ENCODE results near the gene PRRC2B.

The PRRC2B gene

DNA sequence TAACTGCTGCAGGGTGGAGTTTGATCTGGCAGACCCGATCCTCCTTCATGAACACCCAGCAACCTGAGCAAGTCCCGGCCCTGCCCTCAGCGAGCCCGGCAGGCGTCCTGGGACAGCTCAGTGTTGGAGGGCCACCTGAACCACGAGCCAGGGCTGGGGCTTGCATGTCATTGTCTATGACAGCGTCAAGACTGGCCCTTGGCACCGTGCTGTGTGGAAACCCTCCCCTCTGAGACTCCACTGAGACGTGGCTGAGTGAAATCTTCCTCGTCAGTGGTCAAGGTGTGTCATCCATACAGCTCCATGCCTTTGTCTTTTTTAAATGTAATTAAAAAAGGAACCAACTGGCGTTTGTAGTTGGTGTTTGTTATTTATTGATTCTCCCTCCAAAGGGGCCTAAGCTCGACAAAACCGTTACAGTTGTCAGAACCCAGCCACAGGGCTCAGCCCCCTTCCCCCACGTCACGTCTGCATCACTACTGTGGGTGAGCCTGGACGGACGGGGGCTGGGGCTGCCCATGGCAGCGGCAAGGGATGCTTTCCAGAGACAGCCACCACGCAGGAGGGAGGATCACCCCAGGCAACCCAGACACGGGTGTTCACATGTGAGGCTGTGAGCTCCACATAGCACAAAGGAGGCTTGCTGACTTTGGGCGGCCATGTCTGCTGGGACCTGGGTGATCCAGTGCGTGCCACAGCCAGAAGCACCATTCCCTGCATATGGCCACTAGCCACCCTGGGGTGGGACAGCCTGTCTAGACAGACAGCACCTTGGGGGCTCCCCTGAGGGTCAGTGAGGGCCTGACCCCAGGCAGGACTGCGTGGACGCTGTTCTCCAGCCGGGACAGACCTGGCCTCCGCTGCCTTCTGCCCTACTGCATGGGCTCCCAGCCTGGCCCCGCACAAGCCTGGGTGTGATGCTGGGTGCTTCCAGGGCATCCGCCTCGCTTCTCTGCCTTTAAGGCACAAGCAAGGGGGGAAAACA lies 129.9 kb downstream of the PRRC2B start:
- no peak for DNase-seq (ENCODE audit: insufficient read length, low spot score)
- no peak for FAIRE-seq
- TF ChIP-seq POLR2AphosphoS5 (IDR thresholded peaks at IDR 0.05; ENCODE audit: low read depth, low read length) (no peak), PAX5 (IDR thresholded peaks at IDR 0.05; ENCODE audit: insufficient read depth, low read length, severe bottlenecking) (no peak), TAF1 (IDR thresholded peaks at IDR 0.05; ENCODE audit: low read depth, low read length) (no peak), POLR2A (IDR thresholded peaks at IDR 0.05; ENCODE audit: low read depth, low read length) (no peak), POU2F2 (IDR thresholded peaks at IDR 0.05; ENCODE audit: low read depth, low read length) (no peak)

DNA sequence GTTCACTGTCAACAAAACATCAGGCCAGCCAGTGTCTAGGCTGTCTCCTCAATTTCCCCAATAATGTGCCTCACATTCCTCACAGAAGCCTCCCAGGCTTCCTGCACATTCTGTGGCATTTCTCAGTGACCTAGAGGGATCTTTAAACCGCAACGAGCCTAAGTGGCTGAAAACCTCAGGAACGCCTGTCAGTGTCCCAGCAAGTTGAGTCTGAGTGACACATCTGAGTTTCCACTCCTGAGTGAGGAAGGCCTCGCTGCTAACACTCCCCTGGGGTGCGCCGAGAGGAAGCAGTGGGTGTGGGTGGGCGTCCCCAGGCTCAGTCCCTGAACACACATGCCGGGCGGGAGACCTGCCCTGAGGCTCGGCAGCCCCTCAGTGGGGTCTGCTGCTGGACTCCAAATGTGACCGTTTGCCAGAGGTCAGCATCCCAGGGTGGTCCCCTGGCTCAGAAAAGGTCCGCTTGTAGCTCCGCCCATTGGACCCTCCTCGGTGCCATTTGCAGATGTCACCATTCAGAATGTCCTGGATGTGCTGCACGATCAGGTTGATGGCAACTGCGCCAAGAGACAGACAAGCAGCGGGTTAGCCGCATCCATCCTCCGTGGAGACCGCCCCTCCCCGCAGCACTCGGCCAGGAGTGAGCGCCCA lies 130.9 kb downstream of the PRRC2B start:
- no peak for DNase-seq (ENCODE audit: insufficient read length, low spot score)
- TF ChIP-seq POU2F2 (IDR thresholded peaks at IDR 0.05; ENCODE audit: low read depth, low read length) = no peak
- TF ChIP-seq POLR2AphosphoS5 (IDR thresholded peaks at IDR 0.05; ENCODE audit: low read depth, low read length) = no peak
- no peak for TF ChIP-seq POLR2A (IDR thresholded peaks at IDR 0.05; ENCODE audit: low read depth, low read length)
- no peak for FAIRE-seq

DNA sequence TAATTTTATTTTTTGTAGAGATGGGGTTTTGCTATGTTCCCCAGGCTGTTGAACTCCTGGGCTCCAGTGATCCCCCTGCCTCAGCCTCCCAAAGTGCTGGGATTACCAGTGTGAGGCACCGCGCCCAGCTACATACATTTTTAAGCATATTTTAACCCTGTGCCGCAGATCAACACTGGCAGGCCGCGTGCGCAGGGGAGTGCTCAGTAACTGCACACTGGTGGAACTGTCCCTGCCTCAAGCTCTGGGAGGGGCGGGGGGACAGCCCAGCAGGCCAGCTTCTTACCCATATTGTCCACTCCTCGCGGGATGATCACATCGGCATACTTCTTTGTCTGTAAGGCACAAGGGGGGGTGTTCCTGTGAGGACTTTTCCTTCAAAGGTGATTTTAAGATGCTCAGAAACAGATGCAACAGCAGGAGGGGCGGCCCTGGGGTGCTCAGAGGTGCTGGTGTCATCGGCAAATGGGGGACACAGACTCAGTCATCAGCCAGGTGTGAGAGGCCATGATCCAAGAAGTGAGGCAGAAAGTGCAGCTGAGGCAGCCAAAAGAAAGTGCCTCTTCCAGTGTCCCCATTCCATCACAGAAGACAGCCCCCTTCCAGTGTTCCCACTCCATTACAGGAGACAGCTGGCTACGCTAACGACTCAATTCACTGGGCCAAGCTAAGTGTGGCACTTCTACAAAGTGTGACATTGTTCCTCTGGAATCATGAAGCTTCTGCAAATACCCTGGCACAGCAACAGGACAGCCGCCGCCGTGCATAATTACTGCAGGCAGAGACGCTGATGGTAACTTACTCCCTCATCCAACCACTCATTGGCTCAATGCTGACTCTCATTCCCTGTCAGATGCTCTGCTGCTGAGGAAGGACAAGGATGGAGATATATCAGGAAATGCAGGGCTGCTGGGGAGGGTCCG lies 132.0 kb downstream of the PRRC2B start:
- TF ChIP-seq POU2F2 (IDR thresholded peaks at IDR 0.05; ENCODE audit: low read depth, low read length) (no peak), POLR2AphosphoS5 (IDR thresholded peaks at IDR 0.05; ENCODE audit: low read depth, low read length) (no peak), PAX5 (IDR thresholded peaks at IDR 0.05; ENCODE audit: insufficient read depth, low read length, severe bottlenecking) (no peak), SPI1 (IDR thresholded peaks at IDR 0.05; ENCODE audit: low read depth, low read length) (no peak), POLR2A (IDR thresholded peaks at IDR 0.05; ENCODE audit: low read depth, low read length) (no peak), TAF1 (IDR thresholded peaks at IDR 0.05; ENCODE audit: low read depth, low read length) (no peak)
- no peak for DNase-seq (ENCODE audit: insufficient read length, low spot score)
- no peak for FAIRE-seq

DNA sequence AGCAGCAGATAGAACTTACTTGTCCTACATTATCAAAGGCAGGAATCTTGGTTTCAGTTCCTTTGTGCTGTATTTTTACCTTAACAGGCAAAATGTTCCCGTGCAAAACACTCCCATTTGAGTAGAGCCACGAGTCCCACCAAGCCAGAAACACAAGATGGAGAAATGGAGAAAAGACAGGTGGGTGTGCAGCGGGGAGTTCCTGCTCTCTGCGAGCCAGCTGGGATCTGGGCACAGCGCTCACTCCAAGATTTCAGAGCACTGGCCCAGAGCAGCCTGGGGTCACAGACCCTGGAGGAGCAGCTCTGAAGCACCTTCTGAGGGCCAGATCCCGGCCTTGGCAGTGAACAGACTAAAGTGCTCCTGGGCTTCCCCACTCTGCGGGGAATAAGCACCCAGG lies 134.3 kb downstream of the PRRC2B start:
- DNase-seq (ENCODE audit: insufficient read length, low spot score) (no peak), FAIRE-seq (no peak)
- TF ChIP-seq SPI1 (IDR thresholded peaks at IDR 0.05; ENCODE audit: low read depth, low read length) (no peak), POLR2A (IDR thresholded peaks at IDR 0.05; ENCODE audit: low read depth, low read length) (no peak), PAX5 (IDR thresholded peaks at IDR 0.05; ENCODE audit: insufficient read depth, low read length, severe bottlenecking) (no peak), TAF1 (IDR thresholded peaks at IDR 0.05; ENCODE audit: low read depth, low read length) (no peak), POLR2AphosphoS5 (IDR thresholded peaks at IDR 0.05; ENCODE audit: low read depth, low read length) (no peak), POU2F2 (IDR thresholded peaks at IDR 0.05; ENCODE audit: low read depth, low read length) (no peak)

DNA sequence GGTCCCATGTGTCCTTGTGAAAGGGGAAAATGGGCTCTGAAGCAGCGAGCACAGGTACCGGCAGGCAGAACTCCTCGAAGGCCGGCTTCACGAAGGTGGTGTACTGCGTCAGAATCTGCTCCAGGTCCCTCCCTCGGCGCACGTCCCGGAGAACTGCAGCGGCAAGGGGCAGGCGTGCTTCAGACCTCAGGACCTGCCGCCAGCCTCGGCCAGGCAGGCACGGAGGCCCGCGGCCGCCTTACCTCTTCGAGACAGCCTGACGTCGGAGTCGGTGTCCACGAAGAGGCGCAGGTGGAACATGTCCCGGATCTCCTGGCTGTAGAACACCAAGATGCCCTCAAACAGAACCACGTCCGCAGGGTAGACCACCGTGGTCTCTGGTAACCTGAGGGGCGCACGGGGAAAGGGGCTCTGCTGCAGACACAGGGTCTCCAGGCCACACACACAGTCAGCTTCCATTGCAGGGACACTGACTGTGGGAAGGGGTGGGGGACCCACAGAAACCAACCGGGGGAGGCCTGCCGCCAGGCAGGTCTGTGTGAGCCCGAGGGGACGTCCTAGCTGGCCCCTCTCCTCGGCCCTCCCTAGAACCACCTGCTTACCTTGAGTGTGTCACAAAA lies 135.1 kb downstream of the PRRC2B start:
- FAIRE-seq (no peak), DNase-seq (ENCODE audit: insufficient read length, low spot score) (no peak)
- TF ChIP-seq POLR2AphosphoS5 (IDR thresholded peaks at IDR 0.05; ENCODE audit: low read depth, low read length) (no peak), PAX5 (IDR thresholded peaks at IDR 0.05; ENCODE audit: insufficient read depth, low read length, severe bottlenecking) (no peak), TAF1 (IDR thresholded peaks at IDR 0.05; ENCODE audit: low read depth, low read length) (no peak), POU2F2 (IDR thresholded peaks at IDR 0.05; ENCODE audit: low read depth, low read length) (no peak), SPI1 (IDR thresholded peaks at IDR 0.05; ENCODE audit: low read depth, low read length) (no peak), POLR2A (IDR thresholded peaks at IDR 0.05; ENCODE audit: low read depth, low read length) (no peak)

GRCh38 chr9:131529597-131530545 lies 136.0 kb downstream of the PRRC2B start:
- TF ChIP-seq POLR2AphosphoS5 (IDR thresholded peaks at IDR 0.05; ENCODE audit: low read depth, low read length) = no peak
- TF ChIP-seq SPI1 (IDR thresholded peaks at IDR 0.05; ENCODE audit: low read depth, low read length) = no peak
- no peak for TF ChIP-seq TAF1 (IDR thresholded peaks at IDR 0.05; ENCODE audit: low read depth, low read length)
- no peak for FAIRE-seq

DNA sequence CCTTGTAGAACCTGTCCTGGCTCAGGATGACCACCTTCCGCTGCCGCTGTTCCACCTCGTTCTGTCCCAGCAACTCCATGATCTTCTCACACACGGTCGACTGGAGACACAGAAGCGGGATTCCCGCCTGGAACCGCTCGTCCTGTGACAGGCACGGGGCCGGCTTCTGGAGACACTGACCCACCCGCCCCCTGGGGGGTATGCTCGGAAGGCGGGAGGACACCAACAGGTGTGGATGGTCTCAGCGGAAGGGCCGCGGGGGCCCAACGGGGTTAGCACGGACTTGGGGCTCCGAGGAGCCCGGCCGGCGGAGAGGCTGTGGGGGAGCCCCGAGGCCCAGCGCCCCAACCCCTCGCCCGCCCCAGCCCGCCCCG lies 136.6 kb downstream of the PRRC2B start:
- FAIRE-seq = peak; percentile 70
- TF ChIP-seq POLR2A (IDR thresholded peaks at IDR 0.05; ENCODE audit: low read depth, low read length) (no peak), POU2F2 (IDR thresholded peaks at IDR 0.05; ENCODE audit: low read depth, low read length) (no peak), PAX5 (IDR thresholded peaks at IDR 0.05; ENCODE audit: insufficient read depth, low read length, severe bottlenecking) (no peak), POLR2AphosphoS5 (IDR thresholded peaks at IDR 0.05; ENCODE audit: low read depth, low read length) (no peak), SPI1 (IDR thresholded peaks at IDR 0.05; ENCODE audit: low read depth, low read length) (no peak), TAF1 (IDR thresholded peaks at IDR 0.05; ENCODE audit: low read depth, low read length) (no peak)
- peak; percentile 64 for DNase-seq (ENCODE audit: insufficient read length, low spot score)

More at GRCh38 chr9:131529597-131530545, 136.0 kb downstream of the PRRC2B start:
- no peak for DNase-seq (ENCODE audit: insufficient read length, low spot score)

Measured in GM12891 (cell line).